DMS53 (cell line): ENCODE data around the gene APOBEC2.

Experiments
- DNase-seq: peaks from one replicate; lab custom pipeline; 2025; lab: John Stamatoyannopoulos, UW

APOBEC2 gene

GRCh38 chr6:41059556-41059955 lies 6.6 kb downstream of the APOBEC2 start:
- no peak for DNase-seq

- no peak for DNase-seq
Measured at GRCh38 chr6:41061196-41061726, 8.3 kb downstream of the APOBEC2 start.

GRCh38 chr6:41062056-41062455 lies 9.1 kb downstream of the APOBEC2 start:
- no peak for DNase-seq

GRCh38 chr6:41063884-41064285 lies 10.9 kb downstream of the APOBEC2 start:
- DNase-seq, result no peak

GRCh38 chr6:41064841-41065240 lies 11.8 kb downstream of the APOBEC2 start:
- DNase-seq, result no peak

GRCh38 chr6:41065550-41066026 lies 12.6 kb downstream of the APOBEC2 start:
- DNase-seq, result no peak

- DNase-seq, result peak; percentile 86
Measured at GRCh38 chr6:41066867-41067304, 13.9 kb downstream of the APOBEC2 start.

- DNase-seq, result no peak
Measured at GRCh38 chr6:41071501-41071922, 18.5 kb downstream of the APOBEC2 start.

- DNase-seq, result peak; percentile 100
Measured at GRCh38 chr6:41071923-41072835, 19.2 kb downstream of the APOBEC2 start, which contains the start of gene OARD1. TSS of gene OARD1 (minus strand) at chr6:41072356. CDS start at chr6:41071634, 722 bp downstream.

- peak; percentile 100 for DNase-seq
Measured at GRCh38 chr6:41072836-41073202, 19.8 kb downstream of the APOBEC2 start, which contains the start of gene NFYA. TSS of gene NFYA (plus strand) at chr6:41072974. CDS start at chr6:41079090, 6,116 bp downstream.

- peak; percentile 93 for DNase-seq
Measured at GRCh38 chr6:41073203-41073967, 20.4 kb downstream of the APOBEC2 start.

- peak; percentile 56 for DNase-seq
Measured at GRCh38 chr6:41073968-41074691, 21.1 kb downstream of the APOBEC2 start.

- DNase-seq, result peak; percentile 23
Measured at GRCh38 chr6:41074692-41075436, 21.9 kb downstream of the APOBEC2 start.

- DNase-seq, result no peak
Measured at GRCh38 chr6:41075651-41076626, 22.9 kb downstream of the APOBEC2 start.

- DNase-seq, result no peak
Measured at GRCh38 chr6:41077536-41077935, 24.5 kb downstream of the APOBEC2 start.

- DNase-seq, result no peak
Measured at GRCh38 chr6:41078101-41078500, 25.1 kb downstream of the APOBEC2 start.

GRCh38 chr6:41079080-41079479 lies 26.1 kb downstream of the APOBEC2 start:
- DNase-seq, result no peak

- DNase-seq, result no peak
Measured at GRCh38 chr6:41080621-41081020, 27.6 kb downstream of the APOBEC2 start.

GRCh38 chr6:41083072-41083471 lies 30.1 kb downstream of the APOBEC2 start:
- no peak for DNase-seq

- DNase-seq, result no peak
Measured at GRCh38 chr6:41085182-41085581, 32.2 kb downstream of the APOBEC2 start.
